ENCODE data around the gene SMPD3. TPM values are rescaled to one million over a fixed set of nuclear protein-coding genes. Genes with fewer than 3 reads are reported as not detected.

SMPD3 gene
- total and polyA plus RNA-seq, 2 of the 8 experiments (the other 6 are each of a cell fraction or from before 2014, with no cell fraction given): 0.39 to 1.3 TPM

DNA sequence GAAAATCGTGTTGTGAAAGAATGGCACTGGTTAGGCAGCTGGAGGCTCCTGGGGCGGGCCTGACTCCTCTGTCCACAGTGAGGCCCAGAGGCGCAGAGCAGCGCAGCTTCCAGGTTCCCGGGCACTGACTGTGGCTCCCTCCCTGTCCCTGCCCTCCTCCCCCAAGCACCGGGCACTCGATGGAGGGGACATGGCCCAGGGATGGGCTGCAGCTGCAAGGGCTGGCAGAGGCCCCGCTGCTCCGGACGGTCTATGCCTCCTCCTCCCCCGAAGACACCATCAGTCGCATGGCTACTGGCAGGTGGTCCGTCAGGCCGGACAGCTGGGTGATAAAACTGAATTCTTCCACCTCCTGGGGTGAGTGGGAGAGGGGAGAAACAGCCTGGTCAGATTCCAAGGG lies 87.4 kb downstream of the SMPD3 start:
- peaks cover 4 to 17% (median 12%) of the 10 kb centered on the region in 4 experiments; a peak in 4 of 8 replicates for H3K36me3 ChIP-seq (ENCODE audit: control insufficient read depth in 2 of 4, insufficient read depth in 4 of 4, low read length in 3 of 4)
- no peak overlapping the region for H3K4ac ChIP-seq (replicated peaks; ENCODE audit: insufficient read length, low read depth, low read length)
- no peak overlapping the region for H3K4me2 ChIP-seq (ENCODE audit: insufficient read depth in 1 of 2, low read depth in 2 of 2, low read length in 2 of 2)
- no peaks in the 10 kb centered on the region for H3K23me2 ChIP-seq (ENCODE audit: low read depth, low read length)
- H3K79me1 ChIP-seq (ENCODE audit: low read depth, low read length): no peaks in the 10 kb centered on the region
- no peak overlapping the region for H4K8ac ChIP-seq (ENCODE audit: extremely low read depth, insufficient read depth, low read length)
- H3K27ac ChIP-seq (ENCODE audit: low read depth, low read length): no peak overlapping the region
- ChIA-PET CTCF (ENCODE audit: partially characterized antibody) (interaction anchor here (1.0 to 11.5 kb wide), 10 partner anchors 9 to 161 kb away, joined by 3 to 153 read pairs (median 5); partner anchors contain the start of gene SMPD3), POLR2A (ENCODE audit: partially characterized antibody) (interaction anchor here (1.2 to 3.1 kb wide), 10 partner anchors 10 to 98 kb away, joined by 3 to 9 read pairs (median 4); partner anchors contain the start of genes PRMT7, SLC7A6 and SLC7A6OS)
- no peaks in the 10 kb centered on the region for H3K9me3 ChIP-seq (ENCODE audit: insufficient read depth in 2 of 2, low read depth in 1 of 2, low read length in 1 of 2)
- peaks cover 0 to 3% (median 3%) of the 10 kb centered on the region in 4 experiments; a peak in 2 of 7 replicates for H3K4me1 ChIP-seq (replicated peaks in 1 of 4; ENCODE audit: control insufficient read depth in 3 of 4, insufficient read depth in 4 of 4, low read length in 3 of 4)
- FAIRE-seq (no peak), DNase-seq (ENCODE audit: low read depth in 1 of 2, low spot score in 2 of 2) (no peak)
- no peak overlapping the region for H2BK12ac ChIP-seq (ENCODE audit: low read depth, low read length)
- no peak overlapping the region for H4K91ac ChIP-seq (replicated peaks; ENCODE audit: insufficient read length, low read length)
- H3K27me3 ChIP-seq (replicated peaks in 1 of 4; ENCODE audit: control insufficient read depth in 3 of 4, extremely low read depth in 1 of 4, insufficient read depth in 3 of 4, low read length in 3 of 4): no peaks in the 10 kb centered on the region
- no peak overlapping the region for H2AK5ac ChIP-seq (ENCODE audit: low read depth, low read length)
- no peak overlapping the region for H3K14ac ChIP-seq (ENCODE audit: insufficient read length)
- H3K9ac ChIP-seq (replicated peaks in 1 of 4; ENCODE audit: extremely low read depth in 1 of 4, low read depth in 3 of 4, low read length in 3 of 4): no peak overlapping the region
- no peak overlapping the region for H2AFZ ChIP-seq (ENCODE audit: low read length)
- TF ChIP-seq FOSL1 (IDR thresholded peaks at IDR 0.05; ENCODE audit: insufficient read depth, low read depth, low read length) (no peak), CEBPB (IDR thresholded peaks at IDR 0.05; ENCODE audit: low read depth, low read length) (no peak)
- H3K56ac ChIP-seq (replicated peaks; ENCODE audit: insufficient read length, low read depth, low read length): no peak overlapping the region
- no peak overlapping the region for H3K18ac ChIP-seq (ENCODE audit: extremely low read depth, low read length)
- WGBS, 2 experiments (ENCODE audit: extremely low coverage in 1 of 2, insufficient coverage in 1 of 2, insufficient read length in 1 of 2, insufficient replicate concordance in 2 of 2, low coverage in 1 of 2, low lambda C conversion rate in 2 of 2, missing lambda C conversion rate in 1 of 2): 89% methylated on average over 14 of the region's 14 CpGs; no CpG with 5 or more reads in 1 of the 2 experiments
- H2BK5ac ChIP-seq (ENCODE audit: low read depth, low read length): no peak overlapping the region
- no peak overlapping the region for H2BK20ac ChIP-seq (ENCODE audit: low read length)
- H2BK120ac ChIP-seq (replicated peaks; ENCODE audit: low read depth, low read length): no peak overlapping the region
- no peak overlapping the region for H4K5ac ChIP-seq (ENCODE audit: insufficient read length, low read depth, low read length)
- H4K20me1 ChIP-seq (replicated peaks in 1 of 2; ENCODE audit: control insufficient read depth in 1 of 2, insufficient read depth in 2 of 2, low read length in 2 of 2): peaks cover 0 to under 1% of the 10 kb centered on the region in 2 experiments
- no peak overlapping the region for H3K23ac ChIP-seq (ENCODE audit: insufficient read length)
- no peak overlapping the region for H2BK15ac ChIP-seq (ENCODE audit: low read length)
- H3K4me3 ChIP-seq (ENCODE audit: extremely low read depth in 1 of 4, insufficient read depth in 2 of 4, low read depth in 3 of 4, low read length in 4 of 4): no peak overlapping the region
- no peaks in the 10 kb centered on the region for H3K79me2 ChIP-seq (ENCODE audit: control insufficient read depth in 1 of 2, insufficient read depth in 2 of 2, low read length in 2 of 2)
